Neural progenitor cell (in vitro differentiated cells): ENCODE data around the gene CA10. TPM values are rescaled to one million over a fixed set of nuclear protein-coding genes. Genes with fewer than 3 reads are reported as not detected.

Experiments used
- DNase-seq: peaks from one replicate; pipeline ENCODE4 v3.0.0-alpha.2; 2016; ENCODE audit warnings: low spot score
- H2AFZ ChIP-seq: fragments of 200-600 bp; sonication (generic); replicated peaks from 2 replicates; pipeline ENCODE4 v1.6.1; 2016; ENCODE audit warnings: antibody characterized with exemption
- H3F3A ChIP-seq: fragments of 200-600 bp; sonication (generic); 2 replicates; pipeline ENCODE4 v1.6.1; 2016; ENCODE audit warnings: antibody characterized with exemption, low read depth
- H3K27ac ChIP-seq: fragments of 200-600 bp; sonication (generic); 2 replicates; pipeline ENCODE4 v1.5.1; 2016; ENCODE audit warnings: mild to moderate bottlenecking
- H3K27me3 ChIP-seq: fragments of 200-600 bp; sonication (generic); 2 replicates; pipeline ENCODE4 v1.6.1; 2016; ENCODE audit warnings: mild to moderate bottlenecking, moderate library complexity
- H3K36me3 ChIP-seq: fragments of 200-600 bp; sonication (generic); 2 replicates; pipeline ENCODE4 v1.5.1; 2016
- H3K4me1 ChIP-seq: fragments of 200-600 bp; sonication (generic); 2 replicates; pipeline ENCODE4 v1.6.1; 2016; ENCODE audit warnings: mixed run types
- H3K4me2 ChIP-seq: fragments of 200-600 bp; sonication (generic); 2 replicates; pipeline ENCODE4 v1.6.1; 2016
- H3K4me3 ChIP-seq: fragments of 200-600 bp; sonication (generic); 2 replicates; pipeline ENCODE4 v1.5.1; 2016
- H3K79me2 ChIP-seq: fragments of 200-600 bp; sonication (generic); 2 replicates; pipeline ENCODE4 v1.6.1; 2016; ENCODE audit warnings: low read depth
- H3K9ac ChIP-seq: fragments of 200-600 bp; sonication (generic); 2 replicates; pipeline ENCODE4 v1.6.1; 2016
- H3K9me3 ChIP-seq: fragments of 200-600 bp; sonication (generic); 2 replicates; pipeline ENCODE4 v1.5.1; 2016; ENCODE audit warnings: low read depth
- H4K20me1 ChIP-seq: fragments of 200-600 bp; sonication (generic); 2 replicates; pipeline ENCODE4 v1.6.1; 2016; ENCODE audit warnings: low read depth
- H3K27ac Mint-ChIP-seq: 3 replicates; pipeline ENCODE4 v1.8.0; 2021; ENCODE audit warnings: mixed read lengths
- H3K27me3 Mint-ChIP-seq: 2 replicates; pipeline ENCODE4 v1.8.0; 2022; ENCODE audit warnings: low read depth, mild to moderate bottlenecking, inconsistent platforms, moderate library complexity, mixed read lengths; ENCODE audit not compliant: insufficient read depth
- H3K36me3 Mint-ChIP-seq: 3 replicates; pipeline ENCODE4 v1.8.0; 2021; ENCODE audit warnings: mixed read lengths
- H3K4me1 Mint-ChIP-seq: 3 replicates; pipeline ENCODE4 v1.8.0; 2021; ENCODE audit warnings: mixed read lengths
- H3K4me3 Mint-ChIP-seq: 3 replicates; pipeline ENCODE4 v1.8.0; 2021; ENCODE audit warnings: mild to moderate bottlenecking, moderate library complexity, mixed read lengths
- H3K9me3 Mint-ChIP-seq: 3 replicates; pipeline ENCODE4 v1.8.0; 2020; ENCODE audit warnings: mixed read lengths
- EZH2 ChIP-seq: fragments of 200-600 bp; sonication (generic); IDR thresholded peaks from 2 replicates; pipeline ENCODE4 v1.6.1; 2017; ENCODE audit warnings: antibody characterized with exemption, mild to moderate bottlenecking, moderate library complexity
- EZH2phosphoT487 ChIP-seq: fragments of 200-600 bp; sonication (generic); IDR thresholded peaks from 2 replicates; pipeline ENCODE4 v1.6.1; 2017; ENCODE audit warnings: antibody characterized with exemption
- total RNA-seq: library from RNA; depleted of rRNA; stranded (reverse); fragments of >200 nt; gene quantifications from 2 replicates; pipeline ENCODE4 v1.2.3, GENCODE V29; 2015; ENCODE audit warnings: low replicate concordance
- TF ChIP-seq, protein P1 (sequence below): fragments of 200-600 bp; sonication (generic); IDR thresholded peaks from 2 replicates; pipeline ENCODE4 v1.5.1; 2017; ENCODE audit warnings: antibody characterized with exemption, mild to moderate bottlenecking

The CA10 gene
- total RNA-seq, 1 donor from 2014 or later: 0.65 TPM

GRCh38 chr17:51743477-51743876 lies 415.0 kb downstream of the CA10 start:
- peaks cover 11% of the 10 kb centered on the region for H3K4me1 ChIP-seq
- no peaks in the 10 kb centered on the region for H3K9me3 ChIP-seq
- H3K27ac Mint-ChIP-seq: no peak overlapping the region
- H3K79me2 ChIP-seq: no peaks in the 10 kb centered on the region
- H2AFZ ChIP-seq: no peak overlapping the region
- no peak overlapping the region for H3K4me2 ChIP-seq
- no peak overlapping the region for H3K27ac ChIP-seq
- TF ChIP-seq, protein P1, sequence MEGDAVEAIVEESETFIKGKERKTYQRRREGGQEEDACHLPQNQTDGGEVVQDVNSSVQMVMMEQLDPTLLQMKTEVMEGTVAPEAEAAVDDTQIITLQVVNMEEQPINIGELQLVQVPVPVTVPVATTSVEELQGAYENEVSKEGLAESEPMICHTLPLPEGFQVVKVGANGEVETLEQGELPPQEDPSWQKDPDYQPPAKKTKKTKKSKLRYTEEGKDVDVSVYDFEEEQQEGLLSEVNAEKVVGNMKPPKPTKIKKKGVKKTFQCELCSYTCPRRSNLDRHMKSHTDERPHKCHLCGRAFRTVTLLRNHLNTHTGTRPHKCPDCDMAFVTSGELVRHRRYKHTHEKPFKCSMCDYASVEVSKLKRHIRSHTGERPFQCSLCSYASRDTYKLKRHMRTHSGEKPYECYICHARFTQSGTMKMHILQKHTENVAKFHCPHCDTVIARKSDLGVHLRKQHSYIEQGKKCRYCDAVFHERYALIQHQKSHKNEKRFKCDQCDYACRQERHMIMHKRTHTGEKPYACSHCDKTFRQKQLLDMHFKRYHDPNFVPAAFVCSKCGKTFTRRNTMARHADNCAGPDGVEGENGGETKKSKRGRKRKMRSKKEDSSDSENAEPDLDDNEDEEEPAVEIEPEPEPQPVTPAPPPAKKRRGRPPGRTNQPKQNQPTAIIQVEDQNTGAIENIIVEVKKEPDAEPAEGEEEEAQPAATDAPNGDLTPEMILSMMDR: no peak
- TF ChIP-seq EZH2phosphoT487: no peak
- TF ChIP-seq EZH2: no peak
- no peak overlapping the region for H3K4me3 Mint-ChIP-seq
- no peaks in the 10 kb centered on the region for H3F3A ChIP-seq
- no peaks in the 10 kb centered on the region for H3K36me3 Mint-ChIP-seq
- H3K9me3 Mint-ChIP-seq: no peaks in the 10 kb centered on the region
- no peak for DNase-seq
- H3K27me3 ChIP-seq: no peaks in the 10 kb centered on the region
- peaks cover 4% of the 10 kb centered on the region for H3K27me3 Mint-ChIP-seq
- no peak overlapping the region for H3K4me3 ChIP-seq
- no peaks in the 10 kb centered on the region for H4K20me1 ChIP-seq
- no peaks in the 10 kb centered on the region for H3K36me3 ChIP-seq
- H3K9ac ChIP-seq: no peak overlapping the region
- peaks cover 64% of the 10 kb centered on the region for H3K4me1 Mint-ChIP-seq

- no peak for DNase-seq
- peaks cover 11% of the 10 kb centered on the region for H3K4me1 ChIP-seq
- no peaks in the 10 kb centered on the region for H3K36me3 ChIP-seq
- H3K4me3 Mint-ChIP-seq: no peak overlapping the region
- H3K9ac ChIP-seq: no peak overlapping the region
- H3K9me3 Mint-ChIP-seq: no peaks in the 10 kb centered on the region
- no peak overlapping the region for H3K4me3 ChIP-seq
- no peak overlapping the region for H3K27ac ChIP-seq
- no peak overlapping the region for H2AFZ ChIP-seq
- TF ChIP-seq EZH2 (no peak), EZH2phosphoT487 (no peak)
- TF ChIP-seq, protein P1: no peak
- no peak overlapping the region for H3K4me2 ChIP-seq
- no peaks in the 10 kb centered on the region for H3K9me3 ChIP-seq
- peaks cover 4% of the 10 kb centered on the region for H3K27me3 Mint-ChIP-seq
- H3K27ac Mint-ChIP-seq: no peak overlapping the region
- H3K79me2 ChIP-seq: no peaks in the 10 kb centered on the region
- H3K4me1 Mint-ChIP-seq: peaks cover 69% of the 10 kb centered on the region
- no peaks in the 10 kb centered on the region for H4K20me1 ChIP-seq
- H3K36me3 Mint-ChIP-seq: no peaks in the 10 kb centered on the region
- H3F3A ChIP-seq: no peaks in the 10 kb centered on the region
- no peaks in the 10 kb centered on the region for H3K27me3 ChIP-seq
Measured at GRCh38 chr17:51742571-51742970, 415.9 kb downstream of the CA10 start.

- no peaks in the 10 kb centered on the region for H3F3A ChIP-seq
- no peaks in the 10 kb centered on the region for H3K27me3 ChIP-seq
- no peak overlapping the region for H3K27ac ChIP-seq
- H3K4me3 ChIP-seq: no peak overlapping the region
- H3K4me1 ChIP-seq: peaks cover 12% of the 10 kb centered on the region
- no peak overlapping the region for H3K4me2 ChIP-seq
- Mint-ChIP-seq H3K27ac (no peak overlapping the region), H3K27me3 (peaks cover 5% of the 10 kb centered on the region), H3K9me3 (no peaks in the 10 kb centered on the region), H3K4me1 (peaks cover 68% of the 10 kb centered on the region), H3K4me3 (no peak overlapping the region), H3K36me3 (no peaks in the 10 kb centered on the region)
- H3K36me3 ChIP-seq: no peaks in the 10 kb centered on the region
- no peaks in the 10 kb centered on the region for H3K79me2 ChIP-seq
- TF ChIP-seq, protein P1: no peak
- no peak for TF ChIP-seq EZH2phosphoT487
- TF ChIP-seq EZH2: no peak
- no peaks in the 10 kb centered on the region for H3K9me3 ChIP-seq
- H3K9ac ChIP-seq: no peak overlapping the region
- H4K20me1 ChIP-seq: no peaks in the 10 kb centered on the region
- DNase-seq: no peak
- no peak overlapping the region for H2AFZ ChIP-seq
Measured at GRCh38 chr17:51741458-51741857, 417.1 kb downstream of the CA10 start.
